Measurements from ENCODE around the gene KDM4E. TPM values are rescaled to one million over a fixed set of nuclear protein-coding genes. Genes with fewer than 3 reads are reported as not detected.

KDM4E gene
- total RNA-seq, 1 donor from 2014 or later = 0.41 TPM

- no peak for FAIRE-seq
- Histone ChIP-seq H3K4me1 (ENCODE audit: insufficient read depth, low read length) (no peaks in the 10 kb centered on the region), H4K20me1 (ENCODE audit: insufficient read depth, low read length) (no peaks in the 10 kb centered on the region), H3K9ac (ENCODE audit: low read length) (no peak overlapping the region), H3K36me3 (ENCODE audit: insufficient read depth, low read length) (no peaks in the 10 kb centered on the region), H3K4me2 (ENCODE audit: low read length) (no peak overlapping the region), H3K27ac (ENCODE audit: low read depth, low read length) (no peak overlapping the region), H3K27me3 (ENCODE audit: insufficient read depth, low read length) (no peaks in the 10 kb centered on the region), H3K4me3 (ENCODE audit: insufficient read depth, low read depth, low read length) (no peak overlapping the region), H3K9me3 (ENCODE audit: insufficient read depth, low read depth, low read length) (no peaks in the 10 kb centered on the region), H3K79me2 (ENCODE audit: insufficient read depth, low read length) (no peaks in the 10 kb centered on the region), H2AFZ (ENCODE audit: low read depth, low read length) (no peak overlapping the region)
- peaks cover 14% of the 10 kb centered on the region for H3K27me3 Mint-ChIP-seq (ENCODE audit: low read depth, unreplicated experiment)
- no peak overlapping the region for H3K27ac Mint-ChIP-seq (ENCODE audit: unreplicated experiment)
- no peaks in the 10 kb centered on the region for H3K4me1 Mint-ChIP-seq (ENCODE audit: low read depth, unreplicated experiment)
- no peaks in the 10 kb centered on the region for H3K36me3 Mint-ChIP-seq (ENCODE audit: low read depth, unreplicated experiment)
- H3K4me3 Mint-ChIP-seq (ENCODE audit: unreplicated experiment) = no peak overlapping the region
- H3K9me3 Mint-ChIP-seq (ENCODE audit: unreplicated experiment) = no peaks in the 10 kb centered on the region
- TF ChIP-seq, protein P1, sequence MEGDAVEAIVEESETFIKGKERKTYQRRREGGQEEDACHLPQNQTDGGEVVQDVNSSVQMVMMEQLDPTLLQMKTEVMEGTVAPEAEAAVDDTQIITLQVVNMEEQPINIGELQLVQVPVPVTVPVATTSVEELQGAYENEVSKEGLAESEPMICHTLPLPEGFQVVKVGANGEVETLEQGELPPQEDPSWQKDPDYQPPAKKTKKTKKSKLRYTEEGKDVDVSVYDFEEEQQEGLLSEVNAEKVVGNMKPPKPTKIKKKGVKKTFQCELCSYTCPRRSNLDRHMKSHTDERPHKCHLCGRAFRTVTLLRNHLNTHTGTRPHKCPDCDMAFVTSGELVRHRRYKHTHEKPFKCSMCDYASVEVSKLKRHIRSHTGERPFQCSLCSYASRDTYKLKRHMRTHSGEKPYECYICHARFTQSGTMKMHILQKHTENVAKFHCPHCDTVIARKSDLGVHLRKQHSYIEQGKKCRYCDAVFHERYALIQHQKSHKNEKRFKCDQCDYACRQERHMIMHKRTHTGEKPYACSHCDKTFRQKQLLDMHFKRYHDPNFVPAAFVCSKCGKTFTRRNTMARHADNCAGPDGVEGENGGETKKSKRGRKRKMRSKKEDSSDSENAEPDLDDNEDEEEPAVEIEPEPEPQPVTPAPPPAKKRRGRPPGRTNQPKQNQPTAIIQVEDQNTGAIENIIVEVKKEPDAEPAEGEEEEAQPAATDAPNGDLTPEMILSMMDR (IDR thresholded peaks at IDR 0.05; ENCODE audit: insufficient read depth, low read depth, low read length) = no peak
- TF ChIP-seq EZH2 (IDR thresholded peaks at IDR 0.05; ENCODE audit: insufficient read depth, low read length) = no peak
- DNase-seq (ENCODE audit: low read depth) = no peak
Measured at GRCh38 chr11:94988748-94989147, 36.3 kb upstream of the KDM4E start.

- no peaks in the 10 kb centered on the region for H3K79me2 ChIP-seq (ENCODE audit: insufficient read depth, low read length)
- H3K4me2 ChIP-seq (ENCODE audit: low read length) = no peak overlapping the region
- H3K36me3 ChIP-seq (ENCODE audit: insufficient read depth, low read length) = no peaks in the 10 kb centered on the region
- H3K27me3 ChIP-seq (ENCODE audit: insufficient read depth, low read length) = no peaks in the 10 kb centered on the region
- Mint-ChIP-seq H3K9me3 (ENCODE audit: unreplicated experiment) (no peaks in the 10 kb centered on the region), H3K4me3 (ENCODE audit: unreplicated experiment) (no peak overlapping the region), H3K4me1 (ENCODE audit: low read depth, unreplicated experiment) (no peaks in the 10 kb centered on the region), H3K27ac (ENCODE audit: unreplicated experiment) (no peak overlapping the region), H3K27me3 (ENCODE audit: low read depth, unreplicated experiment) (peaks cover 11% of the 10 kb centered on the region), H3K36me3 (ENCODE audit: low read depth, unreplicated experiment) (no peaks in the 10 kb centered on the region)
- H3K4me3 ChIP-seq (ENCODE audit: insufficient read depth, low read depth, low read length) = no peak overlapping the region
- no peaks in the 10 kb centered on the region for H4K20me1 ChIP-seq (ENCODE audit: insufficient read depth, low read length)
- no peak overlapping the region for H2AFZ ChIP-seq (ENCODE audit: low read depth, low read length)
- DNase-seq (ENCODE audit: low read depth) (no peak), FAIRE-seq (no peak)
- no peak for TF ChIP-seq EZH2 (IDR thresholded peaks at IDR 0.05; ENCODE audit: insufficient read depth, low read length)
- TF ChIP-seq, protein P1 (IDR thresholded peaks at IDR 0.05; ENCODE audit: insufficient read depth, low read depth, low read length) = no peak
- H3K9me3 ChIP-seq (ENCODE audit: insufficient read depth, low read depth, low read length) = no peaks in the 10 kb centered on the region
- no peaks in the 10 kb centered on the region for H3K4me1 ChIP-seq (ENCODE audit: insufficient read depth, low read length)
- no peak overlapping the region for H3K9ac ChIP-seq (ENCODE audit: low read length)
- H3K27ac ChIP-seq (ENCODE audit: low read depth, low read length) = no peak overlapping the region
Measured at GRCh38 chr11:94993400-94993943, 31.6 kb upstream of the KDM4E start.

- Mint-ChIP-seq H3K9me3 (ENCODE audit: unreplicated experiment) (no peaks in the 10 kb centered on the region), H3K36me3 (ENCODE audit: low read depth, unreplicated experiment) (peaks cover 2% of the 10 kb centered on the region), H3K4me1 (ENCODE audit: low read depth, unreplicated experiment) (no peaks in the 10 kb centered on the region), H3K4me3 (ENCODE audit: unreplicated experiment) (no peak overlapping the region), H3K27ac (ENCODE audit: unreplicated experiment) (no peak overlapping the region), H3K27me3 (ENCODE audit: low read depth, unreplicated experiment) (no peaks in the 10 kb centered on the region)
- no peaks in the 10 kb centered on the region for H3K9me3 ChIP-seq (ENCODE audit: insufficient read depth, low read depth, low read length)
- no peak overlapping the region for H3K4me3 ChIP-seq (ENCODE audit: insufficient read depth, low read depth, low read length)
- no peak overlapping the region for H3K27ac ChIP-seq (ENCODE audit: low read depth, low read length)
- H3K4me1 ChIP-seq (ENCODE audit: insufficient read depth, low read length) = no peaks in the 10 kb centered on the region
- no peak overlapping the region for H3K9ac ChIP-seq (ENCODE audit: low read length)
- H4K20me1 ChIP-seq (ENCODE audit: insufficient read depth, low read length) = no peaks in the 10 kb centered on the region
- no peak for FAIRE-seq
- H2AFZ ChIP-seq (ENCODE audit: low read depth, low read length) = no peak overlapping the region
- no peak overlapping the region for H3K4me2 ChIP-seq (ENCODE audit: low read length)
- H3K27me3 ChIP-seq (ENCODE audit: insufficient read depth, low read length) = no peaks in the 10 kb centered on the region
- H3K79me2 ChIP-seq (ENCODE audit: insufficient read depth, low read length) = no peaks in the 10 kb centered on the region
- DNase-seq (ENCODE audit: low read depth) = no peak
- no peak for TF ChIP-seq EZH2 (IDR thresholded peaks at IDR 0.05; ENCODE audit: insufficient read depth, low read length)
- TF ChIP-seq, protein P1 (IDR thresholded peaks at IDR 0.05; ENCODE audit: insufficient read depth, low read depth, low read length) = peak; percentile 3
- no peaks in the 10 kb centered on the region for H3K36me3 ChIP-seq (ENCODE audit: insufficient read depth, low read length)
Measured at GRCh38 chr11:94997437-94997836, 27.6 kb upstream of the KDM4E start.

All from astrocyte (in vitro differentiated cells and primary cell).